ENCODE results near the gene EIF3A.

EIF3A gene

GRCh38 chr10:119022846-119023552, 57.6 kb downstream of the EIF3A start:
- Histone ChIP-seq H3K36me3 (no peaks in the 10 kb centered on the region), H3K27me3 (ENCODE audit: insufficient read depth, low read depth, severe bottlenecking) (no peaks in the 10 kb centered on the region), H3K9me3 (ENCODE audit: severe bottlenecking) (no peaks in the 10 kb centered on the region), H3K27ac (no peak overlapping the region), H3K4me3 (ENCODE audit: low read depth, low read length) (no peak overlapping the region)
- no peak for DNase-seq
- TF ChIP-seq, protein P1, sequence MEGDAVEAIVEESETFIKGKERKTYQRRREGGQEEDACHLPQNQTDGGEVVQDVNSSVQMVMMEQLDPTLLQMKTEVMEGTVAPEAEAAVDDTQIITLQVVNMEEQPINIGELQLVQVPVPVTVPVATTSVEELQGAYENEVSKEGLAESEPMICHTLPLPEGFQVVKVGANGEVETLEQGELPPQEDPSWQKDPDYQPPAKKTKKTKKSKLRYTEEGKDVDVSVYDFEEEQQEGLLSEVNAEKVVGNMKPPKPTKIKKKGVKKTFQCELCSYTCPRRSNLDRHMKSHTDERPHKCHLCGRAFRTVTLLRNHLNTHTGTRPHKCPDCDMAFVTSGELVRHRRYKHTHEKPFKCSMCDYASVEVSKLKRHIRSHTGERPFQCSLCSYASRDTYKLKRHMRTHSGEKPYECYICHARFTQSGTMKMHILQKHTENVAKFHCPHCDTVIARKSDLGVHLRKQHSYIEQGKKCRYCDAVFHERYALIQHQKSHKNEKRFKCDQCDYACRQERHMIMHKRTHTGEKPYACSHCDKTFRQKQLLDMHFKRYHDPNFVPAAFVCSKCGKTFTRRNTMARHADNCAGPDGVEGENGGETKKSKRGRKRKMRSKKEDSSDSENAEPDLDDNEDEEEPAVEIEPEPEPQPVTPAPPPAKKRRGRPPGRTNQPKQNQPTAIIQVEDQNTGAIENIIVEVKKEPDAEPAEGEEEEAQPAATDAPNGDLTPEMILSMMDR (IDR thresholded peaks at IDR 0.05; ENCODE audit: low read depth, low read length), result no peak

DNA sequence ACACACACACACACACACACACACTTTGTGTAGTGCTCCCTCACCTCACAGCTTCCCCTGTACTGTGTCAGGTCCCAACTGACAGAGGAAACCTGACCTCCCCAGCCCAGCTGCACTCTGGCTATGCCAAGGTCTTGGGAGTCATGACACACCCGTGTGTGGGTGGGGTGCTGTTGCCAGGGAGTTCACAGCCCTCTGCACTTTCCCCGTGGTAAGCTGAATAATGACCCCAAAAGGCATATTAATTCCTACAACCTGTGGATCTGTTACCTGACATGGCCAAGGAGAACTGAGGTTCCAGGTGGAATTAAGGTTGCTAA, 60.0 kb downstream of the EIF3A start:
- H3K9me3 ChIP-seq (ENCODE audit: severe bottlenecking), result no peaks in the 10 kb centered on the region
- H3K27ac ChIP-seq, result no peak overlapping the region
- no peaks in the 10 kb centered on the region for H3K36me3 ChIP-seq
- TF ChIP-seq, protein P1 (IDR thresholded peaks at IDR 0.05; ENCODE audit: low read depth, low read length), result no peak
- H3K4me3 ChIP-seq (ENCODE audit: low read depth, low read length), result no peak overlapping the region
- DNase-seq, result no peak
- H3K27me3 ChIP-seq (ENCODE audit: insufficient read depth, low read depth, severe bottlenecking), result no peaks in the 10 kb centered on the region

DNA sequence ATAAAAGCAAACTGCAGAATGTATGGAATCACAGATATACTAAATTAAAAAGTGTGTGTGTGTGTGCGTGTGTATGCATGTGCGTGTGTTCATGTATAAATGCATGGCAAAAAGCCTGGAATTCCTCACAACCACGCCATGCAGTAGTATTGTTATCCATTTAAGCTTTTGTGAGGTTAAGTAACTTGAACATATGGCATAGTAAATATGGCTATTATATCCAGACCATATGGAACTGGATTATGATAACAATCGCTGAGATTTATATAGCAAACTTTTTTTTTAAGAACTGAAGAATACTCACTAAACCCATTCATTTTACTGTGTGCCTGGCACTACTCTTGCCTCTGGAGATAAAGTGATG, 73.4 kb downstream of the EIF3A start:
- H3K27me3 ChIP-seq (ENCODE audit: insufficient read depth, low read depth, severe bottlenecking), result no peaks in the 10 kb centered on the region
- H3K36me3 ChIP-seq, result no peaks in the 10 kb centered on the region
- H3K27ac ChIP-seq, result peak overlapping the region; percentile 6
- peaks cover 5% of the 10 kb centered on the region for H3K9me3 ChIP-seq (ENCODE audit: severe bottlenecking)
- H3K4me3 ChIP-seq (ENCODE audit: low read depth, low read length), result 0 out of 2 replicates have a peak overlapping the region, but pooled peaks have one; percentile 17
- TF ChIP-seq, protein P1 (IDR thresholded peaks at IDR 0.05; ENCODE audit: low read depth, low read length), result no peak
- no peak for DNase-seq

- TF ChIP-seq, protein P1 (IDR thresholded peaks at IDR 0.05; ENCODE audit: low read depth, low read length), result no peak
- peak overlapping the region; percentile 6 for H3K27ac ChIP-seq
- H3K4me3 ChIP-seq (ENCODE audit: low read depth, low read length), result peak overlapping the region; percentile 17
- no peak for DNase-seq
- no peaks in the 10 kb centered on the region for H3K27me3 ChIP-seq (ENCODE audit: insufficient read depth, low read depth, severe bottlenecking)
- H3K9me3 ChIP-seq (ENCODE audit: severe bottlenecking), result peaks cover 4% of the 10 kb centered on the region
- H3K36me3 ChIP-seq, result no peaks in the 10 kb centered on the region
These were observed 74.0 kb downstream of the EIF3A start for GRCh38 chr10:119006451-119007210.

DNA sequence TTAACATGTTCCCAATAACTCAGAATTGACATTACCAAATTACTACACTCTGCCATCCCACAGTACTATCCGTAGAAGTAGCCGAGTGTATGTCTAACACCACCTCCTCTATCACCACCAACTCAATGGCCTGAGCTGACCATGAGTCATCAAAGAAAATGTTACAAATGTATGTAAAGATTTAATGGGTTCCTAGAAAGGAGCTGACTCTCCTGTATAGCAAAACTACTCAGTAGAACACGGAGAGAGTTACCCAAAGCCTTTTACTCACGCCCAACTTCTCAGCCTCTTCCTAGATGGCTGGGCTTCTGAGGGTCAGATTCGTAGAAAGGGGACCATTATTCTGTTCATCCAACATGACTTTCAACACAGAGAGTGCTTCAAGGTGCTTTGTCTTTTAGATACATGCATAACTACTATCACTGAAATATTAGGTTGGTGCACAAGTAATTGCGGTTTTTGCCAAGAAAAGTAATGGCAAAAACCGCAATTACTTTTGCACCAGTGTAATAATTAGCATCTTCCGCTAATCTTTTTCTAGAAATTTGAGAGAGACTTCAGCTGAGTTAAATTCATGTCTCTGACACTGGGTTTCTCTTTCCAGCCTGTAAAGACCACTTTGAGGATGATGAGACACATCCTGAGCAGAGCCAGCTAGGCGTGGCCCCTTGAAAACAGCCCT, 75.1 kb downstream of the EIF3A start:
- no peak overlapping the region for H3K27ac ChIP-seq

More for the DNA sequence above, 75.1 kb downstream of the EIF3A start:
- Histone ChIP-seq H3K36me3 (no peaks in the 10 kb centered on the region), H3K9me3 (ENCODE audit: severe bottlenecking) (peaks cover 4% of the 10 kb centered on the region), H3K4me3 (ENCODE audit: low read depth, low read length) (no peak overlapping the region), H3K27me3 (ENCODE audit: insufficient read depth, low read depth, severe bottlenecking) (no peaks in the 10 kb centered on the region)
- TF ChIP-seq, protein P1 (IDR thresholded peaks at IDR 0.05; ENCODE audit: low read depth, low read length), result no peak
- DNase-seq, result no peak
